Neural cell (in vitro differentiated cells): ENCODE measurements around the gene PLA2G5. TPM values are rescaled to one million over a fixed set of nuclear protein-coding genes. Genes with fewer than 3 reads are reported as not detected.

Experiments
- H2AFZ ChIP-seq: fragments of 200-600, 300-800 bp; sonication (generic), shearing (Covaris generic); 2 replicates; pipeline ENCODE4 v1.6.0; 2014; ENCODE audit warnings: low read depth, mild to moderate bottlenecking, antibody characterized with exemption, low read length, moderate library complexity
- H3F3A ChIP-seq: fragments of 200-600 bp; shearing (Covaris generic); 2 replicates; pipeline ENCODE4 v1.6.1; 2016; ENCODE audit warnings: mild to moderate bottlenecking, moderate library complexity, mixed read lengths, antibody characterized with exemption, low read length; ENCODE audit not compliant: insufficient read depth, poor library complexity, severe bottlenecking
- H3K27ac ChIP-seq: fragments of 200-600, 300-800 bp; sonication (generic), shearing (Covaris generic); 2 replicates; pipeline ENCODE4 v1.5.1; 2014; ENCODE audit warnings: mild to moderate bottlenecking, low read length, moderate library complexity
- H3K27me3 ChIP-seq: fragments of 300-800, 200-600 bp; sonication (generic), shearing (Covaris generic); 2 replicates; pipeline ENCODE4 v1.6.0; 2014; ENCODE audit warnings: mild to moderate bottlenecking, low read depth, low read length, moderate library complexity; ENCODE audit not compliant: insufficient read depth
- H3K36me3 ChIP-seq: fragments of 300-800, 200-600 bp; sonication (generic), shearing (Covaris generic); 2 replicates; pipeline ENCODE4 v1.5.1; 2014; ENCODE audit warnings: mild to moderate bottlenecking, antibody characterized with exemption, low read length, moderate library complexity; ENCODE audit not compliant: insufficient read depth
- H3K4me2 ChIP-seq: fragments of 300-800, 200-600 bp; sonication (generic), shearing (Covaris generic); 2 replicates; pipeline ENCODE4 v1.6.0; 2014; ENCODE audit warnings: mild to moderate bottlenecking, low read length
- H3K4me3 ChIP-seq: fragments of 300-800, 200-600 bp; sonication (generic), shearing (Covaris generic); 2 replicates; pipeline ENCODE4 v1.5.1; 2014; ENCODE audit warnings: mild to moderate bottlenecking, low read length, moderate library complexity
- H3K79me2 ChIP-seq: fragments of 200-600 bp; shearing (Covaris generic); replicated peaks from 2 replicates; pipeline ENCODE4 v1.6.0; 2014; ENCODE audit warnings: mild to moderate bottlenecking, low read length, moderate library complexity; ENCODE audit not compliant: insufficient read depth
- H3K9ac ChIP-seq: fragments of 300-800, 200-600 bp; sonication (generic), shearing (Covaris generic); 2 replicates; pipeline ENCODE4 v1.6.1; 2016; ENCODE audit warnings: mild to moderate bottlenecking, low read length, mixed read lengths
- H3K9me2 ChIP-seq: fragments of 200-600 bp; shearing (Covaris generic); 2 replicates; pipeline ENCODE4 v1.6.1; 2016; ENCODE audit warnings: mild to moderate bottlenecking, low read length, mixed read lengths; ENCODE audit not compliant: insufficient read depth
- H3K9me3 ChIP-seq: fragments of 200-600, 300-800 bp; sonication (generic), shearing (Covaris generic); 2 replicates; pipeline ENCODE4 v1.6.1; 2016; ENCODE audit warnings: mild to moderate bottlenecking, mixed run types, low read length, moderate library complexity, mixed read lengths
- H4K20me1 ChIP-seq: fragments of 200-600 bp; shearing (Covaris generic); 2 replicates; pipeline ENCODE4 v1.6.1; 2016; ENCODE audit warnings: mild to moderate bottlenecking, mixed run types; ENCODE audit not compliant: insufficient read depth
- CTCF ChIP-seq: fragments of 450-650 bp; IDR thresholded peaks from 2 replicates; pipeline ENCODE4 v1.5.1; 2014; ENCODE audit warnings: antibody characterized with exemption, mild to moderate bottlenecking, moderate library complexity; ENCODE audit not compliant: poor library complexity, severe bottlenecking
- EP300 ChIP-seq: fragments of 450-650 bp; conservative IDR thresholded peaks from 2 replicates; pipeline ENCODE4 v1.6.1; 2014; ENCODE audit warnings: antibody characterized with exemption, mild to moderate bottlenecking, moderate library complexity; ENCODE audit not compliant: poor library complexity, severe bottlenecking
- EZH2 ChIP-seq: fragments of 200-600, 300-800 bp; shearing (Covaris generic), sonication (generic); IDR thresholded peaks from 2 replicates; pipeline ENCODE4 v1.6.1; 2014; ENCODE audit warnings: antibody characterized with exemption, low read length, borderline replicate concordance, mild to moderate bottlenecking; ENCODE audit not compliant: insufficient read depth, poor library complexity, severe bottlenecking
- MXI1 ChIP-seq: fragments of 450-650 bp; conservative IDR thresholded peaks from 2 replicates; pipeline ENCODE4 v1.6.1; 2014; ENCODE audit warnings: antibody characterized with exemption, mild to moderate bottlenecking; ENCODE audit not compliant: poor library complexity, severe bottlenecking
- POLR2AphosphoS5 ChIP-seq: IDR thresholded peaks from 2 replicates; pipeline ENCODE4 v1.6.1; 2012
- RAD21 ChIP-seq: fragments of 450-650 bp; conservative IDR thresholded peaks from 2 replicates; pipeline ENCODE4 v1.6.1; 2014; ENCODE audit warnings: antibody characterized with exemption, mild to moderate bottlenecking, moderate library complexity
- REST ChIP-seq: IDR thresholded peaks from 2 replicates; pipeline ENCODE4 v1.6.1; 2012; ENCODE audit warnings: borderline replicate concordance
- SMC3 ChIP-seq: fragments of 450-650 bp; conservative IDR thresholded peaks from 2 replicates; pipeline ENCODE4 v1.6.1; 2014; ENCODE audit warnings: antibody characterized with exemption, mild to moderate bottlenecking, moderate library complexity; ENCODE audit not compliant: poor library complexity
- TAF1 ChIP-seq: IDR thresholded peaks from 2 replicates; pipeline ENCODE4 v1.6.1; 2012; ENCODE audit warnings: low read depth
- polyA plus RNA-seq: library from polyadenylated mRNA; depleted of rRNA; stranded (reverse); fragments of >200 nt; gene quantifications from 2 replicates; pipeline ENCODE4 v1.2.3, GENCODE V29; 2014

PLA2G5 gene
- polyA plus RNA-seq, 1 donor from 2014 or later = not detected

GRCh38 chr1:20100632-20101355 lies 30.8 kb downstream of the PLA2G5 start:
- TF ChIP-seq POLR2AphosphoS5 = no peak
- no peak for TF ChIP-seq MXI1
- TF ChIP-seq SMC3 = peak; percentile 73
- peak; percentile 65 for TF ChIP-seq CTCF
- no peak for TF ChIP-seq EZH2
- TF ChIP-seq RAD21 = peak; percentile 71
- peaks cover 3% of the 10 kb centered on the region for H3K9me3 ChIP-seq
- no peaks in the 10 kb centered on the region for H3K36me3 ChIP-seq
- H3K4me2 ChIP-seq = no peak overlapping the region
- H3K9ac ChIP-seq = no peak overlapping the region
- H3F3A ChIP-seq = no peaks in the 10 kb centered on the region
- H3K79me2 ChIP-seq = no peaks in the 10 kb centered on the region
- H3K4me3 ChIP-seq = no peak overlapping the region
- no peaks in the 10 kb centered on the region for H3K9me2 ChIP-seq
- no peaks in the 10 kb centered on the region for H3K27me3 ChIP-seq
- no peak overlapping the region for H2AFZ ChIP-seq
- no peaks in the 10 kb centered on the region for H4K20me1 ChIP-seq
- H3K27ac ChIP-seq = no peak overlapping the region

GRCh38 chr1:20102875-20103274 lies 32.9 kb downstream of the PLA2G5 start:
- Histone ChIP-seq H4K20me1 (no peaks in the 10 kb centered on the region), H3F3A (no peaks in the 10 kb centered on the region)

More at GRCh38 chr1:20102875-20103274, 32.9 kb downstream of the PLA2G5 start:
- TF ChIP-seq POLR2AphosphoS5 (no peak), EZH2 (no peak), TAF1 (no peak), EP300 (no peak), RAD21 (no peak), SMC3 (no peak), MXI1 (no peak), REST (no peak), CTCF (no peak)
- Histone ChIP-seq H3K36me3 (no peaks in the 10 kb centered on the region), H3K4me2 (no peak overlapping the region), H3K9me3 (no peaks in the 10 kb centered on the region), H3K4me3 (no peak overlapping the region), H2AFZ (no peak overlapping the region), H3K9ac (no peak overlapping the region), H3K9me2 (no peaks in the 10 kb centered on the region), H3K79me2 (no peaks in the 10 kb centered on the region), H3K27me3 (no peaks in the 10 kb centered on the region), H3K27ac (no peak overlapping the region)
